CD4-positive, alpha-beta T cell treated with Interferon gamma for 1 hour (primary cell): ENCODE data around the gene NDUFS7.

ENCODE experiments used
- DNase-seq: peaks from one replicate; pipeline ENCODE4 v3.0.0-alpha.2; 2020

The NDUFS7 gene

DNA sequence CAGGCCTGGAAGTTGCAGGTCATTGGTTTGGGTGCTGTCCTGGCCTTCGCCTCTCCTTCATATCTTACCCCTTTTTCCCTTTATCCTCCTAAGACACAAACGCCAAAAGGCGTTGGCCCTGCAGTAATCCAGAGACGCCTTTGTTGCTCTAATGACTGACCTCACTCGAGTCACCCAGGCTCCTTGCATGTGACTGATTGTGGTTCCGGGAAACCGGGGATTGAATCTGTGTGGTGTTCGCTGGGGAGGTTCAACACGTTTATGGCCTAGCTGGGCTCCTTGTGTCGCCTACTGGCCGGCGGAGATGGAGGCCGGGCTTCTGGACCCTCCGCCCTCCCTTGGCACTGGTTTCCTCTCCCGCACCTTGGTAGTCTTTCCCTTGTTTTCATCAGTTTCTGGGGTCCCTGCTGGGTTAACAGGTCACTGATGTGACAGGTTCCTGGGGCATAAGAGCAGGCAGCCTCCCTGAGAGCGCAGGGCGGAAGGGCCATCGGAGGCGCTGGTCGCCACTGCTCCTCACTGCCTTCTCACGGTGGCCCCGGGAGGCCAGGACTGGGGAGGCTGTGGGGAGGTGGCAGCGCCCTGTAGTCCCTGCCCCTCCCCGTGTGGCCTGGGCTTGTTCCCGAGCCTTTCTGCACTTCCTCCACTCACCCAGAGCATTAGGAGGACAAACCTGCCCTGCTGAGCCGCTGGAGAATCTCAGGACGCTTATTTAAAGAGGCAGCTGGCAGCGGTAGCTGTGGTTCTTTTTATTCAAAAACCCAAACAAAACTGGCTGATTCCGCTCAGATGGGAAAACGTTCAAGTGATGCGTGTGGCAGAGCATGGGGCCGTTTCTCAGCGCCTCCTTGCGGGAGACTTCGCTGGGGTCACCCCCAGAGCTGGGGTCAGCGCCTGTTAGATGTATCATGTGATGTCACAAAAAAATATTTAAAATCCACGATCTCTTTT lies 18.1 kb upstream of the NDUFS7 start:
- DNase-seq: no peak

DNA sequence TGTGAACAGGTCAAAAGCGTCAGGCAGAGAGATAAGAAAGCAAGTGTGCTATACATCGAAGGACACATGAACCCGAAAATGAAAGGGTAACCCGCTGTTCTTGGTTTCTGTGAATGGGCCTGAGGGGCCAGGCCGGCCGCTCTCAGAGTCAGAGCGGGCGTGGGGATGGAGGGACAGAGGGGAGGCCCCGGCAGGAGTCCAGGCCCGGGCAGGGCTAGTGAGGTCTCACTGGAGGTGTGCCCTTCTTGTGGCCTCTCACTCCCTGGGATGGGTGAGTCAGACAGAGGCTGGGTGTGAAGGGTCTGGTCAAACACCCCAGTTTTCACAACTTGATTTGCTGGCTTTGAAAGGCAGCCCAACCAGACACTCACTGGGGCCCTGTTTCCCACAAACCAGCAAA lies 17.4 kb upstream of the NDUFS7 start:
- DNase-seq: no peak

DNA sequence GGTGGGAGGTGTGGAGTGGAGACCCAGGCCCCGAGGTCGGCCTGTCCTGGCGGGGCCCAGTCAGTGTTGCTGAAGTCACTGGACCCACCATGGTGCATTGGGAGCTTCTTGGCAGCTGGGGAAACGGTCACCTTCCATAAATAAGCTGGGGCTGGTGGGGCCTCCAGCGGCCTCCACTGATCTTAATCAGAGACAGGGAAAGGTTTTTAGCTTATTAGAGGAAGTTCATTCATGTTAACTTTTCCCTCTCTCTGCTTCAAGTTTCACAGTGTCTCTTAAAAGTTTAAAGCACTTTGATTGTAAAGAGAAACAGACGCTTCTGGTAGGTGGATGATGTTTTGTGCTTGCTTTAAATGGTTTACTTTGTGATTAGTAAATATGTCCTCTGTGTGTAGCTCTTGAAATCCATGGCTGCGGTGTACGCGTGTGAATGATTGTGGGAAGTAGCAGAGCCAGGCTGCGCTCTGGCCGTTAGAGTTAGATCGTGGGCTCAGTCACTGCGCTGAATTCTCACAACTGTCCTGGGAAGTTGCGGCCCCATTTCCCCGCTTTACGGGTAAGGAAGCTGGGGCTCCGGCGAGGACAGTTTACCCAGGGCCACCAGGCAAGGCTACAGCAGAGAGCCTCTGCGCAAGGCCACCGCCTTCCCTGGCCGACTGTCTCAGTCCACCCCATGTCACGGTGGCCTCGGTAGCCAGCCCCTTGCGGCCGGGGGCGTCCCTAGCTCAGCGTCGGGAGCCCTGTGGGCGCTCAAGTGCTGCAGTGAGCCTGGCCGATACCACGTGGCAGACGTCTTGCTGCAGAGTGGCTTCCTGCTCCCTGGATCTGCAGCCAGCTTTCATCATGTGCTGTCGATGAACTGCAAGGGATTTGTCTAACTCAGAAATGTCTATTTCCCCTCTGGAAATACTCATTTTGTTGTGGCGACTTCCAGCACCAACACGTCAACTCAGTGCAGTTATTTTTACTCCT lies 16.5 kb upstream of the NDUFS7 start:
- DNase-seq: no peak

DNA sequence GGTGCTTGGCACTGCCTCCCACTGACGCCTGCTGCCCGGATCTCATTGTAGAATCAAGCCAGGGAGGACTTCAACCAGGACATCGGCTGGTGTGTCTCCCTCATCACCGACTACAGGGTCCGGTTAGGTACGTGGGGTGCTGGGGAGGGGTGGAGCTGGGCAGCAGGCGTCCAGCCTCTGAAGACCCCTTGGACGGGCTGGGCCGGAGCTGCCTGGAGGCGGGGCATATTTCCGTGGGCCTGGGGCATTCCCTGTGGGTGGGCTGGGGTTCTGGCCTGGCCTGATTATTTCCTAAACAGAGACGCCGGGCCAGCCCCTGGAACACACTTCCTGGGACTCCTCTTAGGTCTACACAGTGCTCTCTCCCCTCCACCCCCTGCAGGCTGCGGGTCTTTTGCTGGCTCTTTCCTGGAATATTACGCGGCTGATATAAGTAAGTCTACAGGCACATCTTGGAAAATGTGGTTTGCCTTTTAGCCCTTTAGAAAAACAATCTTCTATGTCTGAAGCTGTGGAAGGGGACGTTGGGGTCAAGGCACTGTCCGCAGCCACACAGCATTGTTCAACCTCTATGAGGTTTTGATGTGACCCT lies 14.4 kb upstream of the NDUFS7 start:
- DNase-seq: no peak

DNA sequence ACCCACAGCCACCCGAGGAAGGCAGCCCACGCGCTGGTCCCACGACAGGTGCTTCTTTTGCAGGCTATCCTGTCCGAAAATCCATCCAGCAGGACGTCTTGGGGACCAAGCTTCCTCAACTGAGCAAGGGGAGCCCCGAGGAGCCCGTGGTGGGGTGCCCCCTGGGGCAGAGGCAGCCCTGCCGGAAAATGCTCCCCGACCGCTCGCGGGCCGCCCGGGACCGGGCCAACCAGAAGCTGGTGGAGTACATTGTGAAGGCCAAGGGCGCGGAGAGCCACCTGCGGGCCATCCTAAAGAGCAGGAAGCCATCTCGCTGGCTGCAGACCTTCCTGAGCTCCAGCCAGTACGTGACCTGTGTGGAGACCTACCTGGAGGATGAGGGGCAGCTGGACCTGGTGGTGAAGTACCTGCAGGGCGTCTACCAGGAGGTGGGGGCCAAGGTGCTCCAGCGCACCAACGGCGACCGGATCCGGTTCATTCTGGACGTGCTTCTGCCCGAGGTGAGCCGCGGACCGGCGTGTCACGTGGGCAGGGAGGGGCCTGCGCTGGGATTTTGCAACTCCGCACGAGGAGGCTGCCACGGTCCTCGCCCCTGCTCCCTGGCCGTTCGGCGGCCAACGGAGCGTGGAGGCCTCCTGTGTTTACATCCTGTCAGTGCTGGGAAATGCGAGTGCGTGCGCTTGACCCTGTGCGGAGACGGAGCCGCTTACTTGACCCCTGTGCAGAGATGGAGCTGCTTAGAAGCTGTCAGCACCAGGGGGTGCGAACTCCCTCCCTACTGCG lies 12.9 kb upstream of the NDUFS7 start:
- DNase-seq: no peak

DNA sequence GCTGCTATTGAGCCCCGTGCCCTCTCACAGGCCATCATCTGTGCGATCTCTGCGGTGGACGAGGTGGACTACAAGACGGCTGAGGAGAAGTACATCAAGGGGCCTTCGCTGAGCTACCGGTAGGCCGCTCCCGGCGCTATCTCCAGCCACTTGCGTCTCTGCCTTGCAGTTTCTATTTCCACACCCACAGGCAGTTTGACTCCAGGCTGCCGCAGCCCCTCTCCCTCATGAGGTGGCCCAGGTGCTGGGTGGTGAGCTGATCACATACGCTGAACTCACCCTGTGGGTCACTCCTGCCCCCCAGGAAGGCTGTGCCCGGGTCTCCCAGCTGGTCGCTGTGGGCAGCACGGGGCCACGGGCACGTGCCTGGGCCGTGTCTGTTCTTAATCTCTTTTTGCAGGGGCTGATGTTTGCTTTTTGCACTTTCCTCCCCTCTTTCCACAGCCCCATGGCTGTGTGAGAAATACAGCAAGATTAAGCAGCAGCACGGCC lies 10.6 kb upstream of the NDUFS7 start:
- DNase-seq: no peak

DNA sequence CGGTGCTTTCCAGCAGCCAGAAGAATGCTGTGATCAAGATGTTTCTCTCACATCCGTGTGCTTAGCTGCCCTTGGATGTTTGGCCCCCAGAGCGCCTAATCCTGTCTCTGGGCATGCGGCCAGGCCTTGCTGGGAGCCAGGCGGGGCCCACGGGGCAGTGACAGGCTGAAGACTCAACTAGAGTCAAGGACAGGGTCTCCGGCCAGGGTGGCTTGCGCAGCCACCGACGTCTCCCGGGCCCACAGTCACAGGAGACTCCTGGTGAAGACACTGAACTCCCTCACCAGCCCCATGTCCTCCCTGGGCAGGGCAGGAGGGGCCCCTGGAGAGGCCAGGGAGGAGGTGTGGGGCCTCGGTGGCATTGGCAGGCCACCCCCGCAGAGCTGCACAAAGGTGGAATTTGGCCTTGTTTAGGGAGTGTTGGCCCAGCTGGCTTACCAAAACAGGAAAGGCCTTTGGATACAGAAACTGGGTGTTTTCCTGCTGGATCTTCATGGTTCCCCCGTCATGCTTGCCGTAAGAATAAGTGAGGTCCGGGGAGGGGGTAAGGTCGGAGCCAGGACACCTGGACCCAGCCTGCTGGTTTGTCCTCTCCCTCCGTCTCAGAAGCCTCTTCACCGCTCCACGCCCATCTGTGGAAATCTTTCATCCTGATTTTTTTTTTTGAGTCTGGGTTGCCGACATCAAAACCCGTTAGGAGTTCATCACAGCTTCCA lies 10.0 kb upstream of the NDUFS7 start:
- no peak for DNase-seq

DNA sequence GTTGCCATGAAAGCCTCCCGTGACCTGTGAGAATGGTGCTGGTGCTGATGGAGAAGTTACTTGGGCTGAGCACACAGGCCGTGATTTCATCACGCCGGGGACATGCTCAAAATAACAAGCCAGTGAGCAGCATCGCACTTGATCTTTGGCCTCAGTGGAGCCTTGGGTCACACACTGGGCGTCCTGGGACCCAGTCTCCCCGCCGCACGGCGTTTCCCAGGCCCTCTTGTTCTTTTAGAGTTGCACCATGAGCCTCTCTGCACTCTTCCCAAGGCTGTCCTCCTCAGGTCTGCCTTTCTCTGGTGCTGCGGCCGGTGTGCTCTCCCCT lies 9.5 kb upstream of the NDUFS7 start:
- DNase-seq: no peak

DNA sequence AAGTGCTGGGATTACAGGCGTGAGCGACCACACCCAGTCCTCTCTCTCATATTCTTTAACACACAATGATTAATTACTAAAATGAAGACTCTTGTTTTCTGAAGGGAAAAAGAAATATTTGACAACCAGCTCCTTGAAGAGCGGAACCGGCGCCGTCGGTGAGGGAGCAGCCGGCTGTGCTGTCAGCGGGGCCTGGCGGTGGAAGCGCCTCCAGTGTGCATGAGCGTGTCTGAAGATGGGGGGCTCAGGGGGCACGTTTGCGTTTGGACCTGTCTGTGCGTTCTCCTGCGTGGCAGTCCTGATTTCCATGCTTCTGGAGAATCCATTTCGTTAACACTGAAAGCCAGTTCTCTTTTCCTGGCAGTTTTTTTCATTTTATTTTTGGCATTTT lies 7.3 kb upstream of the NDUFS7 start:
- DNase-seq: no peak

DNA sequence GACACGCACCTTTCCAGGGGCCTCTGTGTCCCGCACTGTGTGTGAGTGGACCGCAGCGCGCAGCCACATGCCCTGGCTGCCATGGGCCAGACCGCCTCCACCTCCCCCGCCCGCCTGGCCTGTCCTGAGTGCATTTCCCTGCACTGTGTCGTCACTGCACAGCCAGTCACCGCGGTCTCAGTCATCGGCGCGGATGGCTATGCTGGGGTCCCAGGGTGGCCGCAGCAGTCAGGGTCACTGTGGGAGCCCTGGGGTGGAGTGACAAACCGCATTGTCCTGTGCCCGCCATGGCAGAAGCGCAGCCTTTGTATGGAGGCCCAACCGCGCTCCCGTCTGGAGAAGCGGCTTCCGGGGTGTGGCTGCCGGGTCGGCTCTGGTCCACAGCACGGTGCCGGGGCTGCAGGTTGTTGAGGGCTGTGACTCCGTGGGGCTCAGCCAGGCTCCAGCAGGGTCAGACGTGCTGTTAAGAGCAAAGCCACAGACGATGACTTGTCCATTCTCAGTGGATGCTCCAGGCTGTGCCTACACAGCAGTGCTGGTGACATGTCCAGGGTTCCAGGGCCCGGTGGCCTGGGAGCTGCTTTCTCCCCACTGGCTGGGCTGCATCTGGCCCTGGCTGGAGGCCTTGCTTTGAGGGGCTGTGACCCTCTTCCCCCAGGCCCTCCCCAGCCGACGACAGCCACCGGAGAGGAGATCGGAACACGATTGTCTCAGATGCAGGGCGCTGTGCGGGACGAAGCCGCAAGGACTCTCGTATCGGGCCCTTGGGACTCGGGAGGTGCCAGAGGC lies 6.3 kb upstream of the NDUFS7 start:
- DNase-seq: no peak

DNA sequence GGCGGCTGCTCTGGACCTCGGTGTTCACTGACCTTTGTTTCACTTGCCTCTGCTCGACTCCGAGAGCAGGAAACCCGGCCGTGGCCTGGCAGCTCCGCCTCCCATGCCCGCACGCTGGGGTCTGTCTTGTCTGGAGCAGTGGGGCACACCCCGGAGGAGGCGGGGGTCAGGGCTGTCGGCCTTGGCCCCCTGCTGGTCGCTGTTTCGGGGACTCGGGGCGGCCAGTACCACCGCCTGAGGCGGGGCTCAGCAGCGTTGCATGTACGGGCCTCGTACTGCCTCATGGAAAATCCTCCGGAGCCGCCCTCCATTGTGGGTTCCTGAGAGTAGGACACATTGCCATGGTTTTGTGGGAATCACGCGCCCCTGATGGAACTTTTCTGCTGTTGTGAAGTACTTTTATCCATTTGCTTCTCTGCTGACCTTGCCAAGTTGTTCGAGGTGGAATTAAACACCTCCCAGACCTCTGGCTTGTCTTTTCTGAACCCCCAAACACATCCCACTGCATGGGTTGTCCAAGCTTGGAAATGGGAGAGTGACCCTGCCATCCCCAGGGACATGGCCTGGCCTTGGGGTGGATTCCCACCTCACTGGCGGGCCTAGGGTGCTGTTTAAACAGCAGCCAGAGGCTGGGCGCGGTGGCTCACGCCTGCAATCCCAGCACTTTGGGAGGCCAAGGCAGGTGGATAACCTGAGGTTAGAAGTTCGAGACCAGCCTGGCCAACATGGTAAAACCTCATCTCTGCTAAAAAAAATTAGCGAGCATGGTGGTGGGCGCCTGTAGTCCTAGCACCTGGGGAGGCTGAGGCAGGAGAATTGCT lies 5.5 kb upstream of the NDUFS7 start:
- DNase-seq: no peak

DNA sequence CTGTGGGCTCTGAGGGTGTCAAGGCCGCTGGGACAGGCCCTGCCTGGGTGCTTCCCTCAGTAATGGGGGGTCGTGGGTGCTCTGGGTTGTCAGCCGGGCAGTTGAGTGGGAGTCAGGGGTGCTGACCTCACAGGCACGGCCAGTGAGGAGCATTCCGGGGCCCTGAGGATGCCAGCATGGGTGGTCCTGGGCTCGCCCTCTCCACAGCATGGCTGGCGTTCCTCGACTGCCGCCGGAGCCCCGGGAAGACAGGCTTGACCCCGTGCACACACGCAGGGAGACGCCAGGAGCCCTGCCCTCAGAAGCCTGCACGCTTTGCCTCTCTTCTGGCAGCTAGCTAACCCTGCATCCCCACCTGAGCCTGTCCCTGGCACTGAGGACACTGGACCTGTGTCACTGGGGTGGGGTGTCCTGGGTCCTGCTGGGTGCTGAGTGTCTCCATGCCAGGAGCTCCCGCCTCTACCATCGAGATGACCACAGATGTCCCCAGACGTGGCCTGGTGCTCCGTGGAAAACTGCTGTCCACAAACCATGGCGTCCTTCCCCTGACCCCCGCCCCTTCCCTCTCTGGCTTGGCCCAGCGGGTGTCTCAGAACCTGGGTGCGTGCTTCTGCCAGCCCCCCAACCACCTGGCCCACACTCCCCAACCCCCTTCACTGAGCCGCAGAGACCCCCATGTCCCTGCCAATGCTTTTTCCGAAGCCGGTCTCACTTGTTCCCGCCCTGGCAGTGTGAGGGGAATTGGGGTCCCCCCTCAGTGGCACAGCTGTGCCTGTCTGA lies 4.4 kb upstream of the NDUFS7 start:
- no peak for DNase-seq

DNA sequence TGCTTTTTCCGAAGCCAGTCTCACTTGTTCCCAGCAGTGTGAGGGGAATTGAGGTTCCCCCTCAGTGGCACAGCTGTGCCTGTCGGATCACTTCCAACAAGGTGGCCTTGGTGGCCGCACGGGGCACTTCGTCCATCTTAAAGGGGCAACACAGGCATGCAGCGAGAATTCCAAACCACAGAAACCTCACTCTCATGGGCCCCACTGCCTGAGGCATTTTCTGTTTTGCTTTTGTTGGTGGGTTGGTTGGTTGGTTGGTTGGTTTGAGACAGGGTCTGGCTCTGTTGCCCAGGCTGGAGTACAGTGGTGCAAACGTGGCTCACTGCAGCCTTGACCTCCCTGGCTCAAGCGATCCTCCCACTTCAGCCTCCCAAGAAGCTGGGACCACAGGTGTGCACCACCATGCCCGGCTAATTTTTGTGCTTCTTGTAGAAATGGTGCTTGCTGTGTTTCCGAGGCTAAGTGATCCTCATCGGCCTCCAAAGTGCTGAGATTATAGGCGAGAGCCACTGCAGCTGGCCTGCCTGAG lies 3.7 kb upstream of the NDUFS7 start:
- DNase-seq: no peak

DNA sequence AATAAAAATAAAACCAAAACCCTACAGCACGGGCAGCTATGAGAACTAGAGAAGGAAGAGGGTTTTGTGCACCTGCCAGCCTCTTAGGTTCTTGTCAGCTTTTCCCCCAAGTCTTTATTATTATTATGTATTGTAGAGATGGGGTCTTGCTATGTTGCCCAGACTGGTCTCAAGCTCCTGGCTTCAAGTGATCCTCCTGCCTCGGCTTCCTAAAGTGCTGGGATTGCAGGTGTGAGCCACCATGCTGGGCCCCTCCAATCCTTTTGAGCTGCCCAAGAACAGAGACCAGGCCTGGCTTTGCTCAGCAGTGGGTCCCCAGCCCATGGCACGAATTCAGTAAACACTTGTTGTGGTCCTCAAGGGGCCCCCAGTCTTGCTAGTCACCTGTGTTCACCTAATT lies 1.5 kb upstream of the NDUFS7 start:
- DNase-seq: no peak

DNA sequence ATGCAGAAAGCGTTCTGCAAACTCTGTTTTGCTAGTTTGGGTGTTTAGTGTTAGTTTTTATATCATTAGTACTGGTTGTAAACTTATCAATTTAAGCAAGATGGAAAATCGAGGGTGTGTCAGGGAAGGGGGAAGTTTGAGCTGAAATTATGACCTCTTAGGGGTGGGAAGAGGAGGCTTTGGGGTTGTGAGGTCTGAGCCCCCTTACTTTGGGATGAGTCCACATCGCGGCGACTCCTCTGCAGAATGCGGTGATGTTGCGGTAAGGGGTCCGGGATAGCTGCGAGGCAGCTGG lies 743 bp upstream of the NDUFS7 start:
- no peak for DNase-seq

DNA sequence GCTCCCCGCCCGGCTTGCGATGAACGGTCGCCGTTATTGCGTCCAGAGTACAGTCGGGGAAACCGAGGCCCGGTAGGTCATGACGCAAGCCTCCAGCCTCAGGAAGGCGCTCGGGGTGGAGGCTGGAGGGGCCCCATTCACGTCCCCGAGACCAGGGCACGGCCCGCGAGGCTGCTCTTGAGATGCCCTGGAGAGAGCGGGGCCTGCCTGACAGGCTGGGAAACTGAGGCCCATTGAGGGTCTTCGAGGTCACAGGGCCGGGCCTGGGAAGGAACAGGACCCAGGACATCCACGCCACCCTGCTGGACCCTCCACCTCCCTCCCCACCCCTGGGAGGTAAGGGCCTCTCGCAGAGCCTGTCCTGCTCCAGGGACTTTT lies 367 bp downstream of the NDUFS7 start:
- DNase-seq: no peak

DNA sequence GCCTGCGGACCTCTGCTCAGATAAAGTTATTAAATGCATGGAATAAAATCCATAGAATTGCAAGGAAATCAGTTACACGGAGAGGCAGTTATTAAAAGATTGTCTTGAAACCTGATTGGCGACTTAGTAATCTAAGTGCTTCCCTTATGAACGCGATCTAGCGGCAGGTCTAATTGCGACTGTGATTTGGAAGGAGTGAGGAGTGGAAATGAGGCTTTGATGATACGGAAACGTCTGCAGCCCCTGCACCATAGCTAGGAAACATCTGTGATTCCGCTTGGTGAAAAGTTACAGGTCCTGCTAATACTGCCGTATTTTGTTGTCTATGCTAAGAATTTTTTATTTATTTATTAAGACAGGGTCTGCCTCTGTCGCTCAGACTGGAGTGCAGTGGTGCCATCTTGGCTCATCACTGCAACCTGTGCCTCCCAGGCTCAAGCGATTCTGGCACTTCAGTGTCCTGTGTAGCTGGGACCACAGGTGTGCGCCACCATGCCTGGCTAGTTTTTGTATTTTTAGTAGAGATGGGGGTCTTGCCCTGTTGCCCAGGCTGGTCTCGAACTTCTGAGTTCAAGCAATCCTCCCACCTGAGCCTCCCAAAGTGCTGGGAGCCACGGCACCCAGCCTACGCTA lies 887 bp downstream of the NDUFS7 start:
- DNase-seq: no peak

DNA sequence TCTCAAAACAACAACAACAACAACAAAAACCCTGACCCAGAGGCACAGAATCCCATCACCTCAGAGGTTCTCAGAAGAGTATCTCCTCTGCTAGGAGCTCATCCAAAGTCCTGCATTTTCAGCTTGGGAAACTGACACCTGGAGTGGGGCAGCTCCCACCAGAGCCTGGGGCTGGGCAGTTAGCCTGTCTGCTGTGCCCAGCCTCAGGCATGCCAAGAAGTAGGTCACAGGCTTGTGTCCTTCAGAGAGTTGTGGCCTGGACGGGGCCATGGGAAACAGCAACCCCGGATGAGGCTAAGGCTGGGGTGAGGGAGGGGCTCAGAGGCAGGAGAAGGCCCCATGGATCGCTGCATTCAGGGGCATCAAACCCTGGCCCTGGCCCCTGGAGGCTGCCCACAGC lies 2.1 kb downstream of the NDUFS7 start:
- DNase-seq: no peak
